ENCODE measurements around the gene DIO3.
"Not testable (repeated sequence)": the region's sequence is repeated elsewhere in the genome, so short reads cannot be mapped to it uniquely, and the experiment has no call there.

The DIO3 gene

GRCh38 chr14:101549154-101549553 lies 12.1 kb upstream of the DIO3 start:
- no peak for DNase-seq (ENCODE audit: low read depth)
- no peak overlapping the region for H3K4me3 ChIP-seq (ENCODE audit: low read length)
- TF ChIP-seq CTCF (conservative IDR thresholded peaks at IDR 0.05; ENCODE audit: low read length): no peak

- DNase-seq (ENCODE audit: low read depth); H3K4me3 ChIP-seq (ENCODE audit: low read length): not testable (repeated sequence)
Measured at GRCh38 chr14:101550202-101550912, 10.9 kb upstream of the DIO3 start.

- no peak for TF ChIP-seq CTCF (conservative IDR thresholded peaks at IDR 0.05; ENCODE audit: low read length)
- DNase-seq (ENCODE audit: low read depth): no peak
- no peak overlapping the region for H3K4me3 ChIP-seq (ENCODE audit: low read length)
Measured at GRCh38 chr14:101551729-101552595, 9.3 kb upstream of the DIO3 start.

GRCh38 chr14:101552786-101553231 lies 8.5 kb upstream of the DIO3 start:
- DNase-seq (ENCODE audit: low read depth): no peak
- no peak for TF ChIP-seq CTCF (conservative IDR thresholded peaks at IDR 0.05; ENCODE audit: low read length)
- H3K4me3 ChIP-seq (ENCODE audit: low read length): no peak overlapping the region

- no peak for DNase-seq (ENCODE audit: low read depth)
- TF ChIP-seq CTCF (conservative IDR thresholded peaks at IDR 0.05; ENCODE audit: low read length): no peak
- H3K4me3 ChIP-seq (ENCODE audit: low read length): no peak overlapping the region
Measured at GRCh38 chr14:101553393-101553792, 7.9 kb upstream of the DIO3 start.

- no peak for DNase-seq (ENCODE audit: low read depth)
- no peak for TF ChIP-seq CTCF (conservative IDR thresholded peaks at IDR 0.05; ENCODE audit: low read length)
- no peak overlapping the region for H3K4me3 ChIP-seq (ENCODE audit: low read length)
Measured at GRCh38 chr14:101553931-101554330, 7.4 kb upstream of the DIO3 start.

- DNase-seq (ENCODE audit: low read depth): no peak
- H3K4me3 ChIP-seq (ENCODE audit: low read length): no peak overlapping the region
- no peak for TF ChIP-seq CTCF (conservative IDR thresholded peaks at IDR 0.05; ENCODE audit: low read length)
Measured at GRCh38 chr14:101554991-101555668, 6.2 kb upstream of the DIO3 start.

GRCh38 chr14:101555669-101556043 lies 5.6 kb upstream of the DIO3 start:
- not testable (repeated sequence) for DNase-seq (ENCODE audit: low read depth); H3K4me3 ChIP-seq (ENCODE audit: low read length)

All from AG10803 (cell line).